ENCODE data around the gene HSPB9.
"Not testable (repeated sequence)": the region's sequence is repeated elsewhere in the genome, so short reads cannot be mapped to it uniquely, and the experiment has no call there.

DNA sequence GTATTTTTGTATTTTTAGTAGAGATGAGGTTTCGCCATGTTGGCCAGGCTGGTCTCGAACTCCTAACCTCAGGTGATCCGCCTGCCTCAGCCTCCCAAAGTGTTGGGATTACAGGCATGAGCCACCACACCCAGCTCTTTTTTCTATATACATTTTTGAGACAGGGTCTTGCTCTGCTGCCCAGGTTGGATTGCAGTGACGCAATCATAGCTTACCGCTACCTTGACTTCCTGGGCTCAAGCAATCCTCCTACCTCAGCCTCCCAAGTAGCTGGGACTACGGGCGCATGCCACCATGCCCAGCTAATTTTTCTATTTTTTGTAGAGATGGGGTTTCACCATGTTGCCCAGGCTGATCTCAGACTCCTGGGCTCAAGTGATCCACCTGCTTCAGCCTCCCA lies 18.1 kb downstream of the HSPB9 start:
- not testable (repeated sequence) for TF ChIP-seq ZNF114 (tag by site-specific recombination; IDR thresholded peaks at IDR 0.05); ZNF670 (tag by site-specific recombination; IDR thresholded peaks at IDR 0.05; ENCODE audit: low read depth); ZNF423 (tag by site-specific recombination; IDR thresholded peaks at IDR 0.05); YY1 (tag by site-specific recombination; IDR thresholded peaks at IDR 0.05)
- TF ChIP-seq, protein P1, sequence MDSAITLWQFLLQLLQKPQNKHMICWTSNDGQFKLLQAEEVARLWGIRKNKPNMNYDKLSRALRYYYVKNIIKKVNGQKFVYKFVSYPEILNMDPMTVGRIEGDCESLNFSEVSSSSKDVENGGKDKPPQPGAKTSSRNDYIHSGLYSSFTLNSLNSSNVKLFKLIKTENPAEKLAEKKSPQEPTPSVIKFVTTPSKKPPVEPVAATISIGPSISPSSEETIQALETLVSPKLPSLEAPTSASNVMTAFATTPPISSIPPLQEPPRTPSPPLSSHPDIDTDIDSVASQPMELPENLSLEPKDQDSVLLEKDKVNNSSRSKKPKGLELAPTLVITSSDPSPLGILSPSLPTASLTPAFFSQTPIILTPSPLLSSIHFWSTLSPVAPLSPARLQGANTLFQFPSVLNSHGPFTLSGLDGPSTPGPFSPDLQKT (IDR thresholded peaks at IDR 0.05; ENCODE audit: borderline replicate concordance, low read depth, low read length) = not testable (repeated sequence)

All from HEK293 (cell line).